Chondrocyte (in vitro differentiated cells): Measurements from ENCODE around the gene WWTR1. TPM values are rescaled to one million over a fixed set of nuclear protein-coding genes. Genes with fewer than 3 reads are reported as not detected.

Experiments
- DNase-seq: peaks from one replicate; pipeline ENCODE4 v3.0.0; 2021; ENCODE audit warnings: mixed read lengths, low spot score
- H3K27ac Mint-ChIP-seq: one replicate; pipeline ENCODE4 v1.8.0; 2021; ENCODE audit warnings: mild to moderate bottlenecking, moderate library complexity, mixed read lengths; ENCODE audit not compliant: unreplicated experiment
- H3K27me3 Mint-ChIP-seq: 2 replicates; pipeline ENCODE4 v1.8.0; 2021; ENCODE audit warnings: low read depth, mixed read lengths
- H3K36me3 Mint-ChIP-seq: 2 replicates; pipeline ENCODE4 v1.8.0; 2021; ENCODE audit warnings: low read depth, mixed read lengths
- H3K4me1 Mint-ChIP-seq: 2 replicates; pipeline ENCODE4 v1.8.0; 2021; ENCODE audit warnings: low read depth, mild to moderate bottlenecking, mixed read lengths
- H3K4me3 Mint-ChIP-seq: one replicate; pipeline ENCODE4 v1.8.0; 2021; ENCODE audit warnings: mild to moderate bottlenecking, moderate library complexity, mixed read lengths; ENCODE audit not compliant: unreplicated experiment
- H3K9me3 Mint-ChIP-seq: 2 replicates; pipeline ENCODE4 v1.8.0; 2021; ENCODE audit warnings: low read depth, mixed read lengths
- CTCF ChIP-seq: fragments of 200-600 bp; sonication (generic); IDR thresholded peaks from 2 replicates; pipeline ENCODE4 v1.5.0; 2021; ENCODE audit warnings: antibody characterized with exemption, mild to moderate bottlenecking, moderate library complexity
- total RNA-seq: library from RNA; stranded (reverse); gene quantifications from 3 replicates; pipeline ENCODE4 v1.2.1, GENCODE V29; 2021

WWTR1 gene
- total RNA-seq, 1 donor from 2014 or later: 107 TPM

- Mint-ChIP-seq H3K4me3 (no peak overlapping the region), H3K9me3 (no peaks in the 10 kb centered on the region), H3K36me3 (no peaks in the 10 kb centered on the region), H3K27me3 (no peaks in the 10 kb centered on the region), H3K27ac (peak overlapping the region; percentile 72), H3K4me1 (peaks cover 59% of the 10 kb centered on the region)
- TF ChIP-seq CTCF: no peak
- no peak for DNase-seq
Observed at GRCh38 chr3:149592758-149593240, 65.0 kb downstream of the WWTR1 start.

- TF ChIP-seq CTCF: no peak
- Mint-ChIP-seq H3K4me3 (no peak overlapping the region), H3K9me3 (no peaks in the 10 kb centered on the region), H3K36me3 (no peaks in the 10 kb centered on the region), H3K27me3 (no peaks in the 10 kb centered on the region), H3K27ac (no peak overlapping the region), H3K4me1 (peaks cover 62% of the 10 kb centered on the region)
- DNase-seq: no peak
Observed at GRCh38 chr3:149590691-149591441, 67.0 kb downstream of the WWTR1 start.

- no peaks in the 10 kb centered on the region for H3K36me3 Mint-ChIP-seq
- peak overlapping the region; percentile 71 for H3K27ac Mint-ChIP-seq
- H3K4me3 Mint-ChIP-seq: no peak overlapping the region
- no peak for TF ChIP-seq CTCF
- no peaks in the 10 kb centered on the region for H3K27me3 Mint-ChIP-seq
- DNase-seq: no peak
- peaks cover 68% of the 10 kb centered on the region for H3K4me1 Mint-ChIP-seq
- H3K9me3 Mint-ChIP-seq: no peaks in the 10 kb centered on the region
Observed at GRCh38 chr3:149589332-149589731, 68.5 kb downstream of the WWTR1 start.

- Mint-ChIP-seq H3K27me3 (no peaks in the 10 kb centered on the region), H3K4me1 (peaks cover 72% of the 10 kb centered on the region), H3K9me3 (no peaks in the 10 kb centered on the region), H3K27ac (peak overlapping the region; percentile 71), H3K4me3 (no peak overlapping the region), H3K36me3 (no peaks in the 10 kb centered on the region)
- no peak for TF ChIP-seq CTCF
- no peak for DNase-seq
Observed at GRCh38 chr3:149588909-149589308, 68.9 kb downstream of the WWTR1 start.

GRCh38 chr3:149587383-149587782 is 70.4 kb downstream of the WWTR1 start:
- no peaks in the 10 kb centered on the region for H3K36me3 Mint-ChIP-seq
- no peak for TF ChIP-seq CTCF
- no peaks in the 10 kb centered on the region for H3K27me3 Mint-ChIP-seq
- H3K4me1 Mint-ChIP-seq: peaks cover 71% of the 10 kb centered on the region
- no peaks in the 10 kb centered on the region for H3K9me3 Mint-ChIP-seq
- no peak overlapping the region for H3K4me3 Mint-ChIP-seq
- no peak overlapping the region for H3K27ac Mint-ChIP-seq
- no peak for DNase-seq
